ENCODE data around the gene SLC39A11. TPM values are rescaled to one million over a fixed set of nuclear protein-coding genes. Genes with fewer than 3 reads are reported as not detected.

The SLC39A11 gene
- total RNA-seq, 1 experiment from 2014 or later, result 64.4 TPM

- in situ Hi-C loops (cut with HindIII; ENCODE audit: low pct_unique_long_range_greater_than_20kb, low sequenced_read_pairs), result no loop called here
- DNase-seq (ENCODE audit: low read depth, low spot score), result no peak
Measured at GRCh38 chr17:73030501-73030921, 62.0 kb downstream of the SLC39A11 start.

- no peak for DNase-seq (ENCODE audit: low read depth, low spot score)
- in situ Hi-C loops (cut with HindIII; ENCODE audit: low pct_unique_long_range_greater_than_20kb, low sequenced_read_pairs), result no loop called here
Measured at GRCh38 chr17:73029991-73030390, 62.5 kb downstream of the SLC39A11 start.

- in situ Hi-C loops (cut with HindIII; ENCODE audit: low pct_unique_long_range_greater_than_20kb, low sequenced_read_pairs), result no loop called here
- DNase-seq (ENCODE audit: low read depth, low spot score), result no peak
Measured at GRCh38 chr17:73029021-73029420, 63.5 kb downstream of the SLC39A11 start.

GRCh38 chr17:73028299-73028755 is 64.2 kb downstream of the SLC39A11 start:
- in situ Hi-C loops (cut with HindIII; ENCODE audit: low pct_unique_long_range_greater_than_20kb, low sequenced_read_pairs), result no loop called here
- peak; percentile 27 for DNase-seq (ENCODE audit: low read depth, low spot score)

- in situ Hi-C loops (cut with HindIII; ENCODE audit: low pct_unique_long_range_greater_than_20kb, low sequenced_read_pairs), result no loop called here
- no peak for DNase-seq (ENCODE audit: low read depth, low spot score)
Measured at GRCh38 chr17:73027130-73027741, 65.3 kb downstream of the SLC39A11 start.

- in situ Hi-C loops (cut with HindIII; ENCODE audit: low pct_unique_long_range_greater_than_20kb, low sequenced_read_pairs), result no loop called here
Measured at GRCh38 chr17:73025041-73025560, 67.4 kb downstream of the SLC39A11 start.

GRCh38 chr17:73023759-73024158 is 68.7 kb downstream of the SLC39A11 start:
- no peak for DNase-seq (ENCODE audit: low read depth, low spot score)
- in situ Hi-C loops (cut with HindIII; ENCODE audit: low pct_unique_long_range_greater_than_20kb, low sequenced_read_pairs), result no loop called here

More at GRCh38 chr17:73025041-73025560, 67.4 kb downstream of the SLC39A11 start:
- no peak for DNase-seq (ENCODE audit: low read depth, low spot score)

- in situ Hi-C loops (cut with HindIII; ENCODE audit: low pct_unique_long_range_greater_than_20kb, low sequenced_read_pairs), result no loop called here
- DNase-seq (ENCODE audit: low read depth, low spot score), result no peak
Measured at GRCh38 chr17:73022694-73023093, 69.8 kb downstream of the SLC39A11 start.

- in situ Hi-C loops (cut with HindIII; ENCODE audit: low pct_unique_long_range_greater_than_20kb, low sequenced_read_pairs), result no loop called here
- DNase-seq (ENCODE audit: low read depth, low spot score), result no peak
Measured at GRCh38 chr17:73021771-73022170, 70.7 kb downstream of the SLC39A11 start.

GRCh38 chr17:73020110-73020509 is 72.4 kb downstream of the SLC39A11 start:
- in situ Hi-C loops (cut with HindIII; ENCODE audit: low pct_unique_long_range_greater_than_20kb, low sequenced_read_pairs), result no loop called here
- DNase-seq (ENCODE audit: low read depth, low spot score), result no peak

GRCh38 chr17:73018599-73018998 is 73.9 kb downstream of the SLC39A11 start:
- in situ Hi-C loops (cut with HindIII; ENCODE audit: low pct_unique_long_range_greater_than_20kb, low sequenced_read_pairs), result no loop called here
- DNase-seq (ENCODE audit: low read depth, low spot score), result no peak

- no peak for DNase-seq (ENCODE audit: low read depth, low spot score)
- in situ Hi-C loops (cut with HindIII; ENCODE audit: low pct_unique_long_range_greater_than_20kb, low sequenced_read_pairs), result no loop called here
Measured at GRCh38 chr17:73017658-73018057, 74.8 kb downstream of the SLC39A11 start.

GRCh38 chr17:73015722-73016276 is 76.7 kb downstream of the SLC39A11 start:
- in situ Hi-C loops (cut with HindIII; ENCODE audit: low pct_unique_long_range_greater_than_20kb, low sequenced_read_pairs), result no loop called here

GRCh38 chr17:73013816-73014663 is 78.4 kb downstream of the SLC39A11 start:
- in situ Hi-C loops (cut with HindIII; ENCODE audit: low pct_unique_long_range_greater_than_20kb, low sequenced_read_pairs), result no loop called here
- DNase-seq (ENCODE audit: low read depth, low spot score), result peak; percentile 28

More at GRCh38 chr17:73015722-73016276, 76.7 kb downstream of the SLC39A11 start:
- no peak for DNase-seq (ENCODE audit: low read depth, low spot score)

GRCh38 chr17:73013301-73013700 is 79.2 kb downstream of the SLC39A11 start:
- in situ Hi-C loops (cut with HindIII; ENCODE audit: low pct_unique_long_range_greater_than_20kb, low sequenced_read_pairs), result no loop called here
- DNase-seq (ENCODE audit: low read depth, low spot score), result no peak

- no peak for DNase-seq (ENCODE audit: low read depth, low spot score)
- in situ Hi-C loops (cut with HindIII; ENCODE audit: low pct_unique_long_range_greater_than_20kb, low sequenced_read_pairs), result no loop called here
Measured at GRCh38 chr17:73011016-73011486, 81.4 kb downstream of the SLC39A11 start.

GRCh38 chr17:73010414-73010813 is 82.1 kb downstream of the SLC39A11 start:
- DNase-seq (ENCODE audit: low read depth, low spot score), result no peak
- in situ Hi-C loops (cut with HindIII; ENCODE audit: low pct_unique_long_range_greater_than_20kb, low sequenced_read_pairs), result no loop called here

GRCh38 chr17:73007407-73007806 is 85.1 kb downstream of the SLC39A11 start:
- no peak for DNase-seq (ENCODE audit: low read depth, low spot score)

More at GRCh38 chr17:73007407-73007806, 85.1 kb downstream of the SLC39A11 start:
- in situ Hi-C loops (cut with HindIII; ENCODE audit: low pct_unique_long_range_greater_than_20kb, low sequenced_read_pairs), result no loop called here

Measured in SK-MEL-5 (cell line).